HG02610 (cell line): ENCODE data around the gene MAP3K6.
A peak's percentile ranks its signal among the peaks of the same experiment; 100 is the strongest.
"Not testable (repeated sequence)": the region's sequence is repeated elsewhere in the genome, so short reads cannot be mapped to it uniquely, and the experiment has no call there.

Experiments
- ATAC-seq: cut with Tn5 transposase; IDR thresholded peaks from one replicate; pipeline ENCODE4 v1.9.1; 2021; ENCODE audit warnings: mild to moderate bottlenecking, moderate library complexity; ENCODE audit not compliant: unreplicated experiment

The MAP3K6 gene

GRCh38 chr1:27395441-27396195 is 28.9 kb upstream of the MAP3K6 start:
- ATAC-seq: no peak

DNA sequence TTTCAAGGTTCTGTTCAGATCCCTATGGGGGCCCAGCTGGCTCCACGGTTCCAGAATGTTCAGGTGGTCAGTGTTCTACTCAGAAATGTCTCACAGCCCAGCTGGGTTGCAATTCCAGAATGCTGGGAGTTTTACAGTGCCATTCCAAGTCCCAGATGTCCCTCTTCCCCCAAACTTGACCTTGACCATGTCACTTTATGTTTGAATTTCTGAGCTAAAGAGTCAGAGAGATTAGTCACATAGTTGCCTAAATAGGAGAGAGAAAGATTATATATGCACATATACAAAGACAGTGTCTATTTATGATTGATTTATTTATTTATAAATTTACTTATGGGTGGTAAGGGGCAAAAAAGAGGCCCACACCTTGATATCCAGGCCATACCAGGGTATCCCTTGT is 28.2 kb upstream of the MAP3K6 start:
- ATAC-seq: no peak

GRCh38 chr1:27394282-27394658 is 27.5 kb upstream of the MAP3K6 start:
- no peak for ATAC-seq

DNA sequence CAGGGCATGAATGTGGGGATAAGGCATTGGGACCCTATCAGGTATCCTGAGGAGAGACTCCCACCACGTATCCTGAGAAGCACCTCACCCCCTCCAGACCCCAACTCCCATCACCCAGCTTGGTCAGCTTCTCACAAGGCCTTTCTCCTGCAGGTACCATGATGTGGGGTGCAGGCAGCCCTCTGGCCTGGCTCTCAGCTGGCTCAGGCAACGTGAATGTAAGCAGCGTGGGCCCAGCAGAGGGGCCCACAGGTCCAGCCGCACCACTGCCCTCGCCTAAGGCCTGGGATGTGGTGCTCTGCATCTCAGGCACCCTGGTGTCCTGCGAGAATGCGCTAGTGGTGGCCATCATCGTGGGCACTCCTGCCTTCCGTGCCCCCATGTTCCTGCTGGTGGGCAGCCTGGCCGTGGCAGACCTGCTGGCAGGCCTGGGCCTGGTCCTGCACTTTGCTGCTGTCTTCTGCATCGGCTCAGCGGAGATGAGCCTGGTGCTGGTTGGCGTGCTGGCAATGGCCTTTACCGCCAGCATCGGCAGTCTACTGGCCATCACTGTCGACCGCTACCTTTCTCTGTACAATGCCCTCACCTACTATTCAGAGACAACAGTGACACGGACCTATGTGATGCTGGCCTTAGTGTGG is 27.0 kb upstream of the MAP3K6 start:
- ATAC-seq: no peak

- ATAC-seq: no peak
Observed at GRCh38 chr1:27392778-27393635, 26.2 kb upstream of the MAP3K6 start.

- ATAC-seq: peak; percentile 69
Observed at GRCh38 chr1:27392096-27392777, 25.5 kb upstream of the MAP3K6 start, which contains the start of gene GPR3. Gene GPR3, plus strand, starts transcription at chr1:27392622. Its CDS starts 1,177 bp downstream, at chr1:27393799.

DNA sequence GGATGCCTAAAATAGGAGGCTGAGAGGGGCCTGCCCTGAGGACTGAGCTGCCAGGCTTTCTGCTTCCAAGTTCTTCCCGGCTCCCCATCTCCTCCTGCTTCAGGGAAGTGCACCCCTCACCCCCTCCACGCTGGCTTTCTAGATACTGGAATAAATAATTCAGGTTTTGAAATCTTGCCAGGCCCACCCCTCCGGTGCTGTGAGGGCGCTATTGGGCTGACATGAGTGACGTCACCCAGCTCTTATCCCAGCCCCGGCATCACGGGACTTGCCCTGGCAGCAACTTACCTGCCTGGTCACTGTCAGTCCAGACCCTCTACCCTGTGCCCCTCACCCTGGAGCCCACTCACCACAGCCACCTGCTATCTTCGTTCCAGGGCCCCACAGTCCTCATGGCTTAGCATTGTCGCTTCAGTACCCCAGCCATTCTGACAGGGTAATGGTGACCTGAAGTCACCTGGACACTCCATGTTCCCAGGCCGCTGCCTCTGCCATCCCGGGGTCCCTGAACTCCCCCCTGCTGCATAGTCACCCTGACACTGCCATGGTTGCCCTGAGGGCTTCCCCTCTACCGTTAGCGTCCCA is 24.8 kb upstream of the MAP3K6 start:
- no peak for ATAC-seq

DNA sequence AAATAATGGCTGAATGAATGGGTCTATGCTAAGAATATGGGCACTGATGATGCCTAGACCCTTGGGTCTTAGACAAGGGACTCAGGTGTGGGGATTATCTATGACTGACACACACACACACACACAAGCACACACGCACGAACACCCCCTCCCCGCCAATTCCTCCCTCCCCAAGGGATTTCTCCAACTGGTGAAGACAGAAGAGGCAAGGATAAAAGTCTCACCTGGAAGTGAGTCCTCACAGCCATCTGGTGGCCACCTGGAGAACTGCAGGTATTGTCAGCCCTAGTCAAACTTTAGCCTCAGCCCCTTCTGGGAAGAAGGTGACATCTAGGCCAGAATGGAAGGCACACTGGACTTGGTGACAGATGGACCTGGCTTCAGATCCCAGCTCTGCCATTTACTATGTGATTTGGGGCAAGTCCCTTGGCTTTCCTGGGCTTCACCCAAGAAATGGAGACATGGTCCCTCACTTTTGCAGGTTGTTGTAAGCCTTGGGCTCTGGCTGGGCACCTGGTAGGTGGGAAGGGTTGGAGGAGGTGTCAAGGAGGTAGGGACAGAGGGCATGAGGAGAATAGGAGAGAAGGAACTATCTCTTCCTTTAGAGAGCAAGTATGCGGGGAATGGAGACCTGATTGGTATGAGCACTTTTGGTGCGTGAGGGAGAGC is 21.7 kb upstream of the MAP3K6 start:
- no peak for ATAC-seq

DNA sequence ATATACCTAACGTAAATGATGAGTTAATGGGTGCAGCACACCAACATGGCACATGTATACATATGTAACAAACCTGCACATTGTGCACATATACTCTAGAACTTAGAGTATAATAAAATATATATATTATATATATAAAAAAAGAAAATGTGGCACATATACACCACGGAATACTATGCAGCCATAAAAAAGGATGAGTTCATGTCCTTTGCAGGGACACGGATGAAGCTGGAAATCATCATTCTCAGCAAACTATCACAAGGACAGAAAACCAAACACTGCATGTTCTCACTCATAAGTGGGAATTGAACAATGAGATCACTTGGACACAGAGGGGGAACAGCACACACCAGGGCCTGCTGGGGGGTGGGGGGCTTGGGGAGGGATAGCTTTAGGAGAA is 18.0 kb upstream of the MAP3K6 start:
- not testable (repeated sequence) for ATAC-seq

GRCh38 chr1:27383661-27384060 is 16.9 kb upstream of the MAP3K6 start:
- no peak for ATAC-seq

DNA sequence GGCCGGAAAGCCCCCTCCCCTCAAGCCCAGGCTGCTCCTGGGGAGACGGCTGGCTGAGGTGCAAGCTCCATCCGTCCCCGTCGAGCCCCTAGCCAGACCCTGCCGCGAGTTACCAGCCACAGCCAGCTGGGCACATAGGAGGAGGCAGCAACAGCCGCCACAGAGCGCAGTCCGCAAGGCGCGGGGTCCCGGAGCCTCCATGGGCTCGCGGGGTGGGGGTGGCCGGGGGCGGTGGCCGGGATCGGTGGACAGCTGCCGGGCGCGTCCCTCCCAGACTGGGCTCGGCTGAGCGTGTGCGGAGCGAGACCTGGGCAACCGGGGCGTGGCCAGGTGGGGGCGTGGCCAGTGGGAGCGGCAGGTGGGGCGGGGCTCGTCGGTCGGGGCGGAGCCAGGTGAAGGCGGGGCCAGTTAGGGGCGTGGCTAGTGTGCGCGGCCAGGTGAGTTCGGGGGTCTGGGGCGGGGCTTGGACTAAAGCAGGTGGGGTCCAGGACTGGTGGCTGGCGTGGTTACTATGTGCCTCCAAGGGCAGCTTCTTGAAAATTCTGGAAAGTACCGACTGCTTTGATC is 16.4 kb upstream of the MAP3K6 start, which contains the start of gene CD164L2:
TSS of gene CD164L2 (minus strand) at position 295 of the 567 bp plus-strand sequence. CDS start at position 201, 94 bp downstream.
- ATAC-seq: no peak

GRCh38 chr1:27381969-27382762 is 15.4 kb upstream of the MAP3K6 start:
- ATAC-seq: no peak

- no peak for ATAC-seq
Observed at GRCh38 chr1:27380766-27381733, 14.3 kb upstream of the MAP3K6 start.

- ATAC-seq: no peak
Observed at GRCh38 chr1:27380224-27380623, 13.5 kb upstream of the MAP3K6 start.

- ATAC-seq: no peak
Observed at GRCh38 chr1:27379564-27380122, 12.9 kb upstream of the MAP3K6 start.

DNA sequence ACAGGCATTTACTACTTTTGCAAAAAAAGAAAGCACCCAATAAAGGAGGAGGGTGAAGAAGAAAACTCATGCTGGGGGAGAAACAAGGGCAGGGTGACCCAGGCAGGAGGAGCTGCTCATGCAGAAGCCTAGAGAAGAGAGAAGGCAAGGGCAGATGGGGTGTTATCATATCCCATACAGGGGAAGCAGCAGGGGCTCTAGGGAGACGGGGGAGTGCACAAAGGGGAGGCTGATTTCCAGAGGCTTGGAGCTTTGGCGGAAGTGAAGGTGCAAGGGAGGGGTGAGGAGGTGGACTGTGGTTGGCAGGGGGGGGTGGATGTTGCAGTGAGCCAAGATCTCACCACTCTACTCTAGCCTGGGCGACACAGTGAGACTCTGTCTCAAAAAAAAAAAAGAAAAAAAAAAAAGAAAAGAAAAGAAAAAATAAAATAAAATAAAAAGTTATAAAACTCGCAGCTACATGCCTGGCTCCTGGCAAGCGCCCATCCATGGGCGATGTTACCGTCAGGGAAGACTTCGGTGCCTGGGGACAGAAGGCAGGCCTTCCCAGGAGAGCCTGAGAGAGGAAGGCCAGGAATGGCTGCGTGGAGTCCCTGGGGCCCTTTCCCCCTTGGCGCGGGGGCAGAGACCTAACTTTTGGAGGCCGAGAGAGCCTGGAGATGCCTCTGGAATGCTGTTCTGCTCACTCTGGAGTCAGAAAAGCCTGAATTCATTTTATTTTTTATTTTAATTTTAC is 11.2 kb upstream of the MAP3K6 start:
- no peak for ATAC-seq
